T1000 (cell line): ENCODE results near the gene NDFIP2.

ENCODE experiments used
- DNase-seq: peaks from one replicate; lab custom pipeline; 2025; ENCODE audit warnings: mixed read lengths; lab: John Stamatoyannopoulos, UW

Gene NDFIP2, protein sequence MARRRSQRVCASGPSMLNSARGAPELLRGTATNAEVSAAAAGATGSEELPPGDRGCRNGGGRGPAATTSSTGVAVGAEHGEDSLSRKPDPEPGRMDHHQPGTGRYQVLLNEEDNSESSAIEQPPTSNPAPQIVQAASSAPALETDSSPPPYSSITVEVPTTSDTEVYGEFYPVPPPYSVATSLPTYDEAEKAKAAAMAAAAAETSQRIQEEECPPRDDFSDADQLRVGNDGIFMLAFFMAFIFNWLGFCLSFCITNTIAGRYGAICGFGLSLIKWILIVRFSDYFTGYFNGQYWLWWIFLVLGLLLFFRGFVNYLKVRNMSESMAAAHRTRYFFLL

GRCh38 chr13:79480954-79481684 lies at the start of gene NDFIP2:
Gene NDFIP2 (plus strand): TSS chr13:79481155. CDS start chr13:79481204, 49 bp downstream.
- DNase-seq: peak; percentile 40

- DNase-seq: no peak
Observed at GRCh38 chr13:79432086-79432485, 48.9 kb upstream of the NDFIP2 start.

DNA sequence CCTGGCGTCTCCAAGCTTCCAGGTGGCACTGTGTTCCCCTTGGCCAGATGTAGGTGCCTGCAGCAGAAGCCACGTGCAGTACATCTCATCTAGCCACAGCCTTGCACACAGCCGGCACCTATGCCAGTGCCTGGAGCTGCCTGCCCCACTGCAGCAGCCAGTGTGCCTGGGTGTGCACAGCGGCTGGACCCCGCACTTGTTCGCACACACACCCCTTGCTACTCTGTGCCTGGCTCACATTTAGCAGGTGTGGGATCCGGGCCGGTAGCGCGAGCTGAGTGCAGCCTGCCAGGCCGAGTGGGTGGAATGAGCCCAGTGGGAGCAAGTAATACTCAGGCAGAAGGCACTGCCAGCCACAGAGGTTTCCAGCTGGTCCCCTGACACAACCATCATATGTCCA lies 48.0 kb upstream of the NDFIP2 start:
- no peak for DNase-seq

- DNase-seq: no peak
Observed at GRCh38 chr13:79434556-79434955, 46.4 kb upstream of the NDFIP2 start.

- DNase-seq: no peak
Observed at GRCh38 chr13:79435561-79435990, 45.4 kb upstream of the NDFIP2 start.

DNA sequence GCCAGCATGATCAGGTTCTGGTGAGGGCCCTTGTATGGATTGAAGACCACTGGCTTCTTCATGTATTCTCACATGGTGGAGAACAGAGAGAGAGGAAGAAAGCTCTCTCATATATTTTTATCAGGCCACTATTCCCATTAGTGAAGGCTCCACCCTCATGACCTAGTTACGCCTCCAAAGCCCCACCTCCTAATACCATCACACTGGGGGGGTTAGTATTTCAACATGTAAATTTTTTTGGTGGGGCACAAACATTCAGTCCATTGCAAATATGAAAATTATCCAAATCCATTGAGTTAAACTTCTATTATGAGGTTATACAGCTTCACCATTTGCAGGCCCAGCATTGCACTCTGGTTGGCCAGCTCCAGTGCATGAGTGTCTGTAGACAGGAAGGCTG lies 41.7 kb upstream of the NDFIP2 start:
- DNase-seq: no peak

GRCh38 chr13:79440958-79441528 lies 39.9 kb upstream of the NDFIP2 start:
- no peak for DNase-seq

DNA sequence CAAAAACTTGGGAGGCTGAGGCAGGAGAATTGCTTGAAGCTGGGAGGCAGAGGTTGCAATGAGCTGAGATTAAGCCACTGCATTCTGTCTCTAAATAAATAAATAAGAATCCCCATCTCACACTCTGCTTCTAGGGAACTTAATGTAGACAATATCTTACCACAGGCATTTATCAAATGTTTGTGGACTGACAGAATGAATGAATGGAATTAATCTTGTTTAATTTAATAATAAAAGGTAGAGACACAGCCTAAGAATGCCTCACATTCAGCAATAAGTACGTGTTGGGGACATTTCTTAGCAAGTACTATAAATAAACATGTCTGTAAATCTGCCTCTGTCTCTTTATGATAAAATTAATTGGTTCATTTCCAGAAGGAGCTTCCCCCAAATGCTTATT lies 38.7 kb upstream of the NDFIP2 start:
- no peak for DNase-seq

DNA sequence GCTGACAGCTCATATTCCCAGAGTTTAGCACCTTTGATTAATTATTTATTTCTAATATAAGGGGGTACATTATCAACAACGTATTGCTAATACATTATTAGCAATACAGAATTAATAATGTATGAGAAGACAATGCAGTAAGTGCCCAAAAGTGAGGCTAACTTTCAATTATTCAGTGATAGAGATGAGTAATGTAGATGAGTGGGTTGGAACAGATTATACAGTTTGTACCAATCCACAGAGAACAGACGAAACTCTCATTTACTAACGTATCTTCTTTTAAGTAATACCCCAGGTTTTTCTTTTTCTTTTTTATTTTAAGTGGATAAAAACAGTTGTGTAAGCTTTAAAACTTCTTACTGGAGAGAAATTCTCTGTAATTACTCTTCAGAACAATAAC lies 38.2 kb upstream of the NDFIP2 start:
- DNase-seq: no peak

- DNase-seq: no peak
Observed at GRCh38 chr13:79445968-79446645, 34.8 kb upstream of the NDFIP2 start.

- no peak for DNase-seq
Observed at GRCh38 chr13:79447141-79447540, 33.8 kb upstream of the NDFIP2 start.

DNA sequence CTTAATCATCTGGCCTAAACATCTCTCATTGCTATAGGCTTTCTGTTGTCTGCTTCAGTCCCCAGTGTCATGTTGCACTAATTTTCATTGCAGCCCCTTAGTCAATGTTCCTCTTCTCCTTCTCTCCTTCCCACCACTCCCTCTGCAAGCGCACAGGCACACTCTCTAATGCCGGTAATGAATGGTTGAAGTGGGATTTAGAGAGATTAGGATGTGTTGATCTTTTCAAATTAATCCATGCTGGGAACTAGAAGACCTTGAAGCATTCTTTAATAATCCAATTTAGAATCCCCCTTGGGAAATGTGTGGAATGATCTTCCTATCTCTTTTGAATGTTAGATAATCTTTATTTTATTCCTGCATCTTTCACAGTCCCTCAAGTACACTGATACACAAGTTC lies 33.2 kb upstream of the NDFIP2 start:
- no peak for DNase-seq

- no peak for DNase-seq
Observed at GRCh38 chr13:79448413-79448812, 32.5 kb upstream of the NDFIP2 start.

- DNase-seq: no peak
Observed at GRCh38 chr13:79450110-79450509, 30.8 kb upstream of the NDFIP2 start.

DNA sequence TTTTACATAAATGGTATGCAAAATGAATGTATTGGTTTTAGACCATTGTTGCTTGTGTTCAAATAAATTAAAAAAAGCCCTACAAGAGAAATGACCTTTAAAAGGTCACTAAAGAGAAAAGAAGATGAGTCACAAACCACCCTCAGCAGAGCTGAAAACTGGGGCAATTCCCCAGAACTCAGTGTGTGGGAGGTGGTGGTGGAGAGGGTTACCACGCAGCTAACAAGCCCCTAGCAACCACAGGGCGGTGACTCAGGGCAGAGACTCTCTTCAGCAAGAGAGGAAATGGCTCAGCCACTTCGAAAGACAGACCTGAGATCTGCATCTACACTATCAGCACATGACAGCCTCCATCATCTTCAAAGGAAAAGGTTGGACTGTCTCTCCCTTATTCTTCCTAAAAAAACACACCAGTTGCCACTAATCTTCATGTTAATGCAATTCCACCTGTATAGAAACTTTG lies 29.4 kb upstream of the NDFIP2 start:
- peak; percentile 36 for DNase-seq

DNA sequence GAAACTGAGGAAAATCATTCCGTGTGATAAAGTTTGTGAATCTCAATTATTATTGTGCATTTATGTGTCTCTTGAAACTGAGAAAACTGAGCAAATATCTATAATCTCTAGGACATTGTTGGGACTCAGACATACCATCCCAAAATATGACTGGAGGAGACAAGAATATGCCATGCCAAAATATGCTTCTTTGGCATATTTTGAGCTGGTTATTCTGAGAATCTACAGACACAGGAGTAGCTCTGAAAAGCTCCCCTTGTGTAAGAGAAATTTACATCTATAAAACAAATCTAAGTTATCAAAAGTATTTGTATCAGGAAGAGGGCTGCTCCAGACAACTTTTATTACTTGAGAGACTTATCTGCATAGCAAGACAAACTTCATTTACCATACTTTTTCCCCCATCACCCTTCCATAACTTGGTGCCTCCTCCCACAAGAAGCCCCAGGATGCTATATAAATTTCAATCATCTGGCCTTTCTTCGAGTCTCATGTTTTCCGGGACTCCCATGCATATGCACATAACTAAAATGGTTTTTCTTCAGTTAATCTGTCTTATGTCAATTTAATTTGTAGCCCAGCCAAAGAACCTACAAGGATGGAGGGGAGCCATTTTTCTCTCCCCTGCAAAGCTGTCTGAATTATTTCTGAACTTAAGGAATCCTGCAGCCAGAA lies 28.6 kb upstream of the NDFIP2 start:
- DNase-seq: no peak

DNA sequence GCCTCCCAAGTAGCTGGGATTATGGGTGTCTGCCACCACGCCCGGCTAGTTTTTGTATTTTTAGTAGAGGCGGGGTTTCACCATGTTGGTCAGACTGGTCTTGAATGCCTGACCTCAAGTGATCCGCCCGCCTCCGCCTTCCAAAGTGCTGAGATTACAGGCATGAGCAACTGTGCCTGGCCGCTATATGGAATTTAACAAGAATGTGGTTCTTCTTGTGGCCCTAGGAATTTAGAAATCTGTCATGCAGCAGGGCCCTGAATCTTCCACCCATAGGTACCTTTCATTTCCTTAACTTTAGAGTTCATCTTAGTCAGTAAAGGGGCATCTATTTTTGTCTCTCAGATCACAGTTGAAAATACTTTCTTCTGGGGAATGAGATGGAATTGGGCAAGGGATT lies 25.6 kb upstream of the NDFIP2 start:
- DNase-seq: no peak

GRCh38 chr13:79456051-79456450 lies 24.9 kb upstream of the NDFIP2 start:
- DNase-seq: no peak

- no peak for DNase-seq
Observed at GRCh38 chr13:79456656-79457365, 24.1 kb upstream of the NDFIP2 start.

DNA sequence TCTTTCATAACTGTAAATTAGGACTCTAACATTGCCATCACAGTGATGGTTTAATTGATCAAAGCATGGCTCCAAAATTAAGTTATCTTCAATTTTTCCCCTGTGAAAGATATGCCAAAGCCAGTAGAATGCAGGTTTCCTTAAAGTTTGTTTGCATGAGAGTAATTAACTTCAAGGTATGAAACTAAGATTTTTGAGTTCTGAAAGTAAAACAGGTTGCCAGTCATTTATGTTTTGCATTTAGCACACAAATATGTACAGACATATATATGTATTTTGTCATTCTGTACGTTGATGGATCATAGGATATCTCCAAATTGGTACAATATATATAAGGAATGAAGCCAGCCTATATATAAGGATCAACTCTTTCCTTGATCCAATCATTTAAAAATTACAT lies 23.6 kb upstream of the NDFIP2 start:
- DNase-seq: no peak

- no peak for DNase-seq
Observed at GRCh38 chr13:79457948-79458347, 23.0 kb upstream of the NDFIP2 start.
